ENCODE data around the gene PRKG1. TPM values are rescaled to one million over a fixed set of nuclear protein-coding genes. Genes with fewer than 3 reads are reported as not detected.

PRKG1 gene
- total and polyA plus RNA-seq, 4 donors, result 6.8 to 38.1 (median 15.4) TPM

DNA sequence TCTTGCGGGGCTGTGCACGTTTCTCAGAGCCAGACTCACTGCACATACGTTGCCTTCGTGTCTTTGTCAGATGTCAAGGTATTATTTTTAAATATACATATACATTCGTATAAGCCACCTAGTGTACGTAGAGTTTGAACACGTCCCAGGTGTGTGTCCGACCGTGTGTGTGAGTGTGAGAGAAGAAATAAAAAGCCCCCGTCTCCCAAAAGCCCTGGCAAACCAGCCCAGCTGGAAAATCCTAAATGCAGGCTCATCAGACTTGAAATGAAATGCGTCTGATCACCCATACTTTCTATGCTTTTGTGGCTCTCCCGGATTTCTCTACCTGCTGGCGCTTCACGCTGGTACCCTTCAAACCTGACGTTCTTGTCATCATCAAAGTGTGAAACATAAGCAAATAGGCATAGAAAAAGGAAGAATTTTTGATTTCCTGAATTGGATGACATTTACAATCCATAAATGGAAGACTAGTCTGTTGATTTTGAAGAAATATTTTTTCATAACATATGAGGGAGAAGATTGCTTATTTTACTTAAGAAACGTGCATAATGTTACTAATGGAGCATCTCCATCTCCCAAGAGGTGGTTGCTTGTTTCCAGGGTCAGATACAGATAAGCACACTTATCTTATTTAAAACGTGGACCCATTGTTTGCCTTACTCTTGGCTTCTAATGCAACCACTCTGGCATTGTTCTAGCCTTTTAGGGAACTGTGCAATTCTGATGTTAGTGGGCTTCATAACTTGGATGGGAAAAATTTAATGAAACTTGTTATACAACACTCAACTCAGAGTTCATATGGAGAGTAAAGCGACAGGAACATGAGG is 971 bp downstream of the PRKG1 start:
- H3K27me3 ChIP-seq (ENCODE audit: control insufficient read depth, insufficient read depth, low read length), result peaks cover 4% of the 10 kb centered on the region
- H3K27ac ChIP-seq (ENCODE audit: low read depth, low read length), result no peak overlapping the region
- H3K4me1 ChIP-seq (ENCODE audit: control insufficient read depth, insufficient read depth, low read length), result peaks cover 8% of the 10 kb centered on the region
- no peaks in the 10 kb centered on the region for H3K36me3 ChIP-seq (ENCODE audit: control insufficient read depth, insufficient read depth, low read length)
- WGBS (ENCODE audit: insufficient coverage), result 7% methylated on average over 3 of the region's 18 CpGs
- peak overlapping the region; percentile 84 for H3K4me3 ChIP-seq (ENCODE audit: low read depth, low read length)
- no peaks in the 10 kb centered on the region for H3K9me3 ChIP-seq (ENCODE audit: control insufficient read depth, insufficient read depth, low read length)
- peak in 1 of 6 donors; percentile 76 for DNase-seq (ENCODE audit: low read depth in 4 of 6, low spot score in 6 of 6)

DNA sequence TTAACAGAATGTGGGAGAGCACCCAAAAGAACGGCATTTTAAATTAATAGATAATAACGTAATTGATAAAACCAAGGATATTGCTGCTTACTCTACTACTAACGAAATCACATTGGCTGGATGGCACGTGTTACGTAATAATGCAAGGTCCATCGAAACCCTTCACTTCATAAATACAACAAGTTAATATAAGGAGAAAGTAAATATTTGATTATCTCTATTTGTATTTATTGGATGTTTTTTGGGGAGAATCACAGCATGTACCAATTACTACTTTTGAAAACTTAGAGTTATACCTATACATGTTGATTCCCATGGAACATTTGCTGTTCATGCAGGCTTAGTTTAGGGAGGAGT is 1.6 kb downstream of the PRKG1 start:
- H3K9me3 ChIP-seq (ENCODE audit: control insufficient read depth, insufficient read depth, low read length), result no peaks in the 10 kb centered on the region
- peak overlapping the region; percentile 84 for H3K4me3 ChIP-seq (ENCODE audit: low read depth, low read length)
- no peaks in the 10 kb centered on the region for H3K36me3 ChIP-seq (ENCODE audit: control insufficient read depth, insufficient read depth, low read length)
- WGBS (ENCODE audit: insufficient coverage), result no CpG with 5 or more reads among the region's 6 CpGs
- peaks cover 8% of the 10 kb centered on the region for H3K4me1 ChIP-seq (ENCODE audit: control insufficient read depth, insufficient read depth, low read length)
- H3K27ac ChIP-seq (ENCODE audit: low read depth, low read length), result no peak overlapping the region
- DNase-seq (ENCODE audit: low read depth in 4 of 6, low spot score in 6 of 6), result no peak
- H3K27me3 ChIP-seq (ENCODE audit: control insufficient read depth, insufficient read depth, low read length), result peaks cover 4% of the 10 kb centered on the region

DNA sequence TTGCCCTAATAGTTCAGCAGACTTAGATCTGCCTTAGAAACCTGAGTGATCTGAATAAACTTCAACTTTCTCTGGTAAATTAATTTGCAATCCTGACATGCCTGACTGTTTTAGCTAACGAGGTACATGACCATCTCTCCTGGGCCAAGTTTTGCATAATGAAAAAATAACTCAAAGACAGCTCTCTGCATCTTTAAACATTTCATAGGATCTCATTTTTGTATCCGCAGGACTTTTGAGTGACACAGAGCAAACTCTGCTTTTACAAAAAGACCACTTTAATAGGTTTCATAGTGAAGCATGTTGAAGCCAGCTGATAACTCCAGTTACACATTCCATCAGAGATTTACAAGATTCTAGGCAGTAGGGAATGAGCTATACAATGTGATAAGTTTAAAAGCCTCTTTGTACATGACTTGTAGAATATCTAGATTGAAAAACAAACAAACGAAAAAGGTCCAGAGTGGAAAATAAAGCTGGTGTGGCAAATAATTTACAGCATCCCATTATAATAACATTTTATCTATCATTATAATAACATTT is 2.1 kb downstream of the PRKG1 start:
- 11% methylated on average over 1 of the region's 3 CpGs for WGBS (ENCODE audit: insufficient coverage)
- Histone ChIP-seq H3K36me3 (ENCODE audit: control insufficient read depth, insufficient read depth, low read length) (no peaks in the 10 kb centered on the region), H3K4me1 (ENCODE audit: control insufficient read depth, insufficient read depth, low read length) (peaks cover 8% of the 10 kb centered on the region), H3K4me3 (ENCODE audit: low read depth, low read length) (peak overlapping the region; percentile 84), H3K27me3 (ENCODE audit: control insufficient read depth, insufficient read depth, low read length) (peaks cover 4% of the 10 kb centered on the region), H3K9me3 (ENCODE audit: control insufficient read depth, insufficient read depth, low read length) (no peaks in the 10 kb centered on the region), H3K27ac (ENCODE audit: low read depth, low read length) (no peak overlapping the region)
- no peak for DNase-seq (ENCODE audit: low read depth in 4 of 6, low spot score in 6 of 6)

DNA sequence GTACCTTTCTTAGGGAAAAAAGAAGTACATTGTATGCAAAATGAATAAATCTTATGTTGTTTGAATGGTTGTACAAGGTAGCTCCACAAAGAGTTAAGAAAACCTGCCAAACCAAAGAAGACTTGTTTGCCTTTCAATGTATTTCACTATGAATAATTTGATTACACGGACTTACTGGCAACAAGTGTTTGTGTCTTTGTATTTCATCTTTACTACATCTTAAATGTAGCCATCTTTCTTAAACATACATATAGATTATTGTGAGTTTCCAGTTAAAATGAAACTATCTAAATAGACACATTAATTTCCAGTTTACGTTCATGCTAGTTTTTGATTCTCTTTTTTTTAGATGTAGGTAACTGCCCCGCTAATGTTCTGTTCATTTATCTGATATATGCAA is 2.8 kb downstream of the PRKG1 start:
- H3K4me3 ChIP-seq (ENCODE audit: low read depth, low read length), result no peak overlapping the region
- no peaks in the 10 kb centered on the region for H3K9me3 ChIP-seq (ENCODE audit: control insufficient read depth, insufficient read depth, low read length)
- no peak overlapping the region for H3K27ac ChIP-seq (ENCODE audit: low read depth, low read length)
- H3K27me3 ChIP-seq (ENCODE audit: control insufficient read depth, insufficient read depth, low read length), result peaks cover 4% of the 10 kb centered on the region
- H3K36me3 ChIP-seq (ENCODE audit: control insufficient read depth, insufficient read depth, low read length), result no peaks in the 10 kb centered on the region
- WGBS (ENCODE audit: insufficient coverage), result no CpG with 5 or more reads among the region's 3 CpGs
- peaks cover 8% of the 10 kb centered on the region for H3K4me1 ChIP-seq (ENCODE audit: control insufficient read depth, insufficient read depth, low read length)
- DNase-seq (ENCODE audit: low read depth in 4 of 6, low spot score in 6 of 6), result no peak

GRCh38 chr10:51077507-51077906 is 3.2 kb downstream of the PRKG1 start:
- H3K27ac ChIP-seq (ENCODE audit: low read depth, low read length), result no peak overlapping the region
- peaks cover 8% of the 10 kb centered on the region for H3K4me1 ChIP-seq (ENCODE audit: control insufficient read depth, insufficient read depth, low read length)
- peaks cover 4% of the 10 kb centered on the region for H3K27me3 ChIP-seq (ENCODE audit: control insufficient read depth, insufficient read depth, low read length)
- no peaks in the 10 kb centered on the region for H3K36me3 ChIP-seq (ENCODE audit: control insufficient read depth, insufficient read depth, low read length)
- no peak for DNase-seq (ENCODE audit: low read depth in 4 of 6, low spot score in 6 of 6)
- no peak overlapping the region for H3K4me3 ChIP-seq (ENCODE audit: low read depth, low read length)
- no peaks in the 10 kb centered on the region for H3K9me3 ChIP-seq (ENCODE audit: control insufficient read depth, insufficient read depth, low read length)

DNA sequence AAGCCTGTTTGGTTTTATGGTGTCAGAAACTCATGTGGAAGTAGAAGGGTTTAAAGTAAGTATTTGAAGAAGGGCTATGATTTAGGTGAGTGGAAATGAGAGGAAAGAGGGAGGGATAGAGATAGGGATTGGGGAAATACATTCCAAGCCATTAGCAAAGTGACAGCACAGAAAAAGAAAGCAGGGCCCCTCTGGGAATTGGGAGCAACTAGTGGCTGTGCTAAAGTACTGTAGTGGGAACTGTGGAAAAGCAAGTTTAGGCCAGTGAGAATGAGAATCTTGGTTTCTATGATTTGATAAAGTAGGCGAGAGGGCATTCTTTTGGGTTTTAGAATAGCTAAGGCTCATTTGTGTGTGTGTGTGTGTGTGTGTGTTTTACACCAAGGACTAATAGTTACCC is 5.0 kb downstream of the PRKG1 start:
- no peak overlapping the region for H3K4me3 ChIP-seq (ENCODE audit: low read depth, low read length)
- no peaks in the 10 kb centered on the region for H3K27me3 ChIP-seq (ENCODE audit: control insufficient read depth, insufficient read depth, low read length)
- no peaks in the 10 kb centered on the region for H3K36me3 ChIP-seq (ENCODE audit: control insufficient read depth, insufficient read depth, low read length)
- WGBS (ENCODE audit: insufficient coverage), result no CpG with 5 or more reads among the region's 1 CpG
- no peaks in the 10 kb centered on the region for H3K9me3 ChIP-seq (ENCODE audit: control insufficient read depth, insufficient read depth, low read length)
- no peaks in the 10 kb centered on the region for H3K4me1 ChIP-seq (ENCODE audit: control insufficient read depth, insufficient read depth, low read length)
- no peak overlapping the region for H3K27ac ChIP-seq (ENCODE audit: low read depth, low read length)
- no peak for DNase-seq (ENCODE audit: low read depth in 4 of 6, low spot score in 6 of 6)

DNA sequence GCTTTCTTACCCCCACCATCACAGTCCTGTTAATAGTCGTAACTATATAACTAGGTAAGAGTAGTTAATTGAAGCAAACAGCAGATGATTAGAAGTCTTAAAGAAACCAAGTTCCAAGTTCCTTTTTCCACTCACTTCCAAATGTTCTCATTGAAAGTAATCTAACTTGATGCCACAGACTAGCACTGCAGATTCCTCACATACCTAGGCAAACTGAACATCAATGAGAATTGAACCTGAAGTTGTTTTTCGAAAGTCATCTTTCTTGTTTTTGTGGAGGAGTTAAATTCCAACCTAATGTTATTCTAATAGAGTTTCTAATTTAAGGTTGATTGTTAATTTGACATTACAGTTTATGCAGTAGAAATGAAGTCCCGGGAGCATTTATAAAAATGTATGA is 5.5 kb downstream of the PRKG1 start:
- no peaks in the 10 kb centered on the region for H3K9me3 ChIP-seq (ENCODE audit: control insufficient read depth, insufficient read depth, low read length)
- DNase-seq (ENCODE audit: low read depth in 4 of 6, low spot score in 6 of 6), result no peak
- no peaks in the 10 kb centered on the region for H3K36me3 ChIP-seq (ENCODE audit: control insufficient read depth, insufficient read depth, low read length)
- no peak overlapping the region for H3K27ac ChIP-seq (ENCODE audit: low read depth, low read length)
- H3K27me3 ChIP-seq (ENCODE audit: control insufficient read depth, insufficient read depth, low read length), result no peaks in the 10 kb centered on the region
- H3K4me1 ChIP-seq (ENCODE audit: control insufficient read depth, insufficient read depth, low read length), result no peaks in the 10 kb centered on the region
- no CpG with 5 or more reads among the region's 3 CpGs for whole genome bisulfite sequencing (ENCODE audit: insufficient coverage)
- no peak overlapping the region for H3K4me3 ChIP-seq (ENCODE audit: low read depth, low read length)

DNA sequence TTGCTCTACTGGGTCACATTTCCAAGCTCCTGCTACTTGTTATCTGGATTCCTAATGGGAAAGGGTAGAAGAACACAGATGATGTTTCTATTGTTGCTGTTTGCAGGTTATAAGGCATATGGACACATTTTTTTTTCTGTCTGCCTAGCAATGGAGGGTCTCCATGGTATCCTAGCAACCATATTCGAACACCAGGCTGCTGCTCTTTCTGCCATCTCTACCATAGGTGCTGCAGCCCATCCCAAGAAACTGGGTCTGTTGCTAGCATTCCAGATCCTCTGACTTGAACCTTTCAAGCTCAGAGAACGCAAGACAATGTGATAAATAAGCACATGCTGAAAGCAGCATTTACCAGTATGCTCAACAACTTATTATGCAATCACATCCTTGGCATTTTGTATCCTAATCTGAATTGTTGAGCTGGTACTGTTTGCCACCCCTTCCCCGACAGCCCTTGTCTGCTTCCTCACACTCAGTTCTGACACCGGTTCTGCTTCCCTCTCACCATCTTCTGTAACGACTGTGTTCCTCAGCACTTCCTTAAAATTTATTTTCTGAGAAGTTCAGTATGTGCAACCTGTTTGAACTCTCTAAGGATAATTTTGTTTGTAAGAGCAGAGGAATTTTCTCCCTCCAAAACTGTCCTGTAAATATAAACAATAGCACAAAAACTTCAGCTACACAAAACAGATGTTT is 6.2 kb downstream of the PRKG1 start:
- no peak overlapping the region for H3K4me3 ChIP-seq (ENCODE audit: low read depth, low read length)
- H3K36me3 ChIP-seq (ENCODE audit: control insufficient read depth, insufficient read depth, low read length), result no peaks in the 10 kb centered on the region
- WGBS (ENCODE audit: insufficient coverage), result 39% methylated on average over 3 of the region's 5 CpGs
- H3K27me3 ChIP-seq (ENCODE audit: control insufficient read depth, insufficient read depth, low read length), result no peaks in the 10 kb centered on the region
- H3K27ac ChIP-seq (ENCODE audit: low read depth, low read length), result no peak overlapping the region
- peak in 2 of 6 donors; percentile 55 to 85 for DNase-seq (ENCODE audit: low read depth in 4 of 6, low spot score in 6 of 6)
- H3K9me3 ChIP-seq (ENCODE audit: control insufficient read depth, insufficient read depth, low read length), result no peaks in the 10 kb centered on the region
- no peaks in the 10 kb centered on the region for H3K4me1 ChIP-seq (ENCODE audit: control insufficient read depth, insufficient read depth, low read length)

DNA sequence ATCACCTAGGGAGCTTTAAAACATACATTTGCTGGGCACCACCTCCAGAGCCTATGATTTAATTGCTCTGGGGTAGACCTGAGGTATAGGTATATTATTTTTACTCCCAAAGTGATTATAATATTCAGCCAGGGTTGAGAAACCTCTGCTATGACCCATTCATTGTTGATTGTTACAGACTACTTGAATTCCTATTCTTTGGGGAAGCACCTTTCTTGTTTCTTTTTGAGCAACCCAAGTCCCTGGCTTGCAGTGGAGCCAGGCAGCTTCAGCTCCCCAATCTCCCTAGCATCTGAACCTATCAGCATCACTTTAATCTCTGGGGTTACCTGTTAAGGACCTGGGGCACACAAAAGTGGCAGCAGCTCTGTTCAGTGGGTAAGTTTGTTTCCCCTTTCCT is 8.6 kb downstream of the PRKG1 start:
- Histone ChIP-seq H3K4me3 (ENCODE audit: low read depth, low read length) (no peak overlapping the region), H3K27ac (ENCODE audit: low read depth, low read length) (no peak overlapping the region), H3K9me3 (ENCODE audit: control insufficient read depth, insufficient read depth, low read length) (no peaks in the 10 kb centered on the region), H3K27me3 (ENCODE audit: control insufficient read depth, insufficient read depth, low read length) (no peaks in the 10 kb centered on the region), H3K36me3 (ENCODE audit: control insufficient read depth, insufficient read depth, low read length) (no peaks in the 10 kb centered on the region), H3K4me1 (ENCODE audit: control insufficient read depth, insufficient read depth, low read length) (no peaks in the 10 kb centered on the region)
- no peak for DNase-seq (ENCODE audit: low read depth in 4 of 6, low spot score in 6 of 6)
